ENCODE results near the gene NPHP4.

DNA sequence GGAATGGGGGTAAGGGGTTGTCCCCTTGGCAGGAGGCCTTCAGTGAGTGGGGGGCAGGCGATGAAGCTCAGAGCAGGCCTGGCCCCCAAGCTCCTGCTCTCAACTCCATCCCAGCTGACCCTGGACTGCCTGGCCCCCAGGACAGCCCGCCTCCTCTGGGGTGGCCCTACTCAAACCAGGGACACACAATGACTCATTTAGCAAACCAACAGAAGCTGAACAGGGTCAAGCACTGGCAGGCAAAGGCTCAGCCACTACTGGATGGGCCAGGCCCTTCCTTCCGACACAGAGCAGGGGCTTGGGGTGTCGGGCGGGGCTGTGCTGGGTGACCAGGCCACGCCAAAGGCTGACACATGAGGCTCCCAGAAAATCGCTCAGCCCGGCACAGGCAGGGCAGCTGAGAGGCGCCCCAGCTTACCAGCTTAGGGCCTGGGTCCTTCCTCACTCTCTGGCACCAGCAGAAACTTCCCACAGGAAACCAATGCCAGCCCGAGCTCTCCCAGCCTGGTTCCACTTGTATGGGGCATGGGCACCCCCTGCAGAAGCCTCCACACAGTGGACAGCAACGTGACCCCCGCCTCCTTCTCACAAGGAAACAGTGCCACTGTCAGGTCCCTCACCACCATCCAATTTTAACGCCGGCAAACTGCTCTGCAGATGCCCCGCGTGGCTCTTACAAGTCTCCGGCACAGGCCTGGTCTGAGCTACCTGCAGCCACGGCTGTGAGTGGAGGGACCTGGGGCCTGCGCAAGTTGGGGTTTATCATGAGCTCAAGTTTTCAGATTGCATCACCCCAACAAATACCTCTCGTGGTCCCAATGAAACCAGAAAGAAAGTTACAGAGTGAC, 114.3 kb downstream of the NPHP4 start:
- TF ChIP-seq POLR2A (IDR thresholded peaks at IDR 0.05) (no peak), CTCF (IDR thresholded peaks at IDR 0.05 in 4 of 5, conservative IDR thresholded peaks at IDR 0.05 in 1 of 5) (no peak)
